Stimulated activated CD8-positive, alpha-beta memory T cell treated with anti-CD3 and anti-CD28 coated beads, Interleukin-15, amount 100 ng/mL, for 24 hours (primary cell): ENCODE data around the gene WDR49.

Experiments used
- DNase-seq: peaks from one replicate; pipeline ENCODE4 v3.0.0-alpha.2; 2020; ENCODE audit warnings: low read depth

WDR49 gene

DNA sequence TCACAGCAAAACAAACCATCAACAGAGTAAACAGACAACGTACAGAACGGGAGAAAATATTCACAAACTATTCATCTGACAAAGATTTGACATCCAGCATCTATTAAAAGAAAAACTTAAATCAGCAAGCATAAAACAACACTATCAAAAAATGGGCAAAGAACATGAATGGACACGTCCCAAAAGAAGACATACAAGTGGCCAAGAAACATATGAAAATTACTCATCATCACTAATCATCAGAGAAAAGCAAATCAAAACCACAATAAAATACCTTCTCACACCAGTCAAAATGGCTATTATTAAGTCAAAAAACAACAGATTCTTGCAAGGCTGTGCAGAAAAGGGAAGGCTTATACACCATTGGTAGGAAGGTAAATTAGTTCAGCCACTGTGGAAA, 166.2 kb downstream of the WDR49 start:
- no peak for DNase-seq

DNA sequence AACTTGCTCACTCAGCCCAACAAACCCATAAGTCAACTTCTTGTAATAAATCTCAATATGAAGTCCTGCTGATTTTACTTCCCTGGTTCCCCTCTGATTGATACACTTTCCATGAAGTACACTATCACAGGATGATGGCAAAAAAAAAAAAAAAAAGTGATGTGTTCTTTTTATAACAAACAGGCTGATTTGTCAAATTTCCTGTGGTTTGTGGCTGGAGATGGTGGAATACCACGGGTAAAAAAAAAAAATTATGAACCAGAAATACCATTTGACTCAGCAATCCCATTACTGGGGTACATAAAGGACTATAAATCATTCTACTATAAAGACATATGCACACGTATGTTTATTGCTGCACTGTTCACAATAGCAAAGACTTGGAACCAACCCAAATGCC, 169.2 kb downstream of the WDR49 start:
- DNase-seq, result no peak

GRCh38 chr3:167483708-167484475, 169.8 kb downstream of the WDR49 start:
- no peak for DNase-seq

DNA sequence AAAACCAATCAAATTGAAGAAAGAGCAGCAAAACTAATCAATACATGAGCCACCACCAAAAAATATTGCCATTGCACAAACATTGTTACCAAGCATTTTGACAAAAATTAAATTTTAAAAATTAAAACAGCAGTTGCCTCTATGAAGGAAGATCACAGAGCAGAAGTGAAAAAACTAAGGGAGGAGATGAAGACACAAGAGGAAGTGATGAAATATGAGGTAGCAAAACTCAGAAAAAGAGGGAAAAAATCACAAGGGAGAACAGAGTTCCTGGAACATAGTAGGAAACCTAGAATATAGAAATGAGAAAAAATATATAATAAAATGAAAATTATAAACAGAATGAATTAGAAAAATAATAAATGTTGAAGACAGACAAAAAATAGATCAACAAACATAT, 172.6 kb downstream of the WDR49 start:
- DNase-seq, result no peak

DNA sequence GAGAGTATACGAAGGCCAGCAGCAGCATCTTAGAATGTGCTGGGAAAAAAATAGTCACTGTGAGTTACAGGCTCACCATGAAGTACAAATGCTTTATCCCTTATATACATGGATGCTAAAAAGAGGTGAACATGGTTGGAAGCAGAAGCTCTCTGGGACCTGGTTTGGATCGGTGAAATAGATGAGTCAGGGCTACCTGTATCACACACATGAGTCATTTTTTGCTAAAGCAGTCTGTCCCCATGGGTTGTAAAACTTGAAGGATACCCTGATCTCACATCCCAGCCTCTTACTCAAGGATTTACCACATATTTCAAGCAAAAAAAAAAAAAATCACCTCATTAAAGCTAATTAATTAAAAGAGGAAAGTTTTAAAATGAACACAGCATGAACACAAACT, 173.0 kb downstream of the WDR49 start:
- DNase-seq, result no peak

- DNase-seq, result no peak
Measured at GRCh38 chr3:167473863-167474262, 179.9 kb downstream of the WDR49 start, which contains the start of gene SERPINI2. Gene SERPINI2 (minus strand): TSS chr3:167474042. CDS start chr3:167471834, 2,208 bp downstream.

GRCh38 chr3:167469381-167469780, 184.4 kb downstream of the WDR49 start:
- no peak for DNase-seq

DNA sequence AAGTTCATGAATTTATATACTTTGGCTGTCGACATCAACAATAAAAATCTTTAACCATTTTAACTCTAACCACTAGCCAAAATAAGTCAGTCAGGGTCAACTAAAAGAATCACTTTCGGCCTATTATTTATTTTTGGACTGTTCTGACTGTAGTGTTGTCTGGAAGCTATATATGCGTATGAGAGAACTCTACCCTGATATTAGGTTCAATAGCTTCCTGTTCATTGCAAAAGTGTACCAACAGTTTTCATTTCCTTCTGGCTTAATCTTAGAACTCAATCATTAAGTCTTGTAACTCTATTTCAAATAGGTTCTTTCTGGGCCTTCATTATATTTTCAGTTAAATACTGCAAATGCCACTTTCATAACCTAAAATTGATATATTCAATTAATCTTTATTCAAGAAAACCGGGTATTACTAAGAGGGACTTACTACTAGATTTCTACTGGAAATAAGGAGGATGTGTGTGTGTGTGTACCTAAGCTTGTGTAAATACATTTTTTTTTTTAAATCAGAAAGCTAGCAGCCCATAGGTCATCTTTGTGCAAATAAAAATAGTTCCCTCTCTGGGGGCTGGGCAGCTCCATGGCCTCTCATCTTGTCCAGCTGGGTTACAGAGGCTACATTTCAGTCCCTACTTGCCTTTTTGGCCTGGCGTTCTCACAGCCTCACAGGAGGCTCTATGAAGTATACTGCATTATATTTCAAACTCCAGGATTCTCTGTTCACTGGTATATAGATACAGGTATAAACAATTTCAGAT, 185.7 kb downstream of the WDR49 start:
- DNase-seq, result no peak

DNA sequence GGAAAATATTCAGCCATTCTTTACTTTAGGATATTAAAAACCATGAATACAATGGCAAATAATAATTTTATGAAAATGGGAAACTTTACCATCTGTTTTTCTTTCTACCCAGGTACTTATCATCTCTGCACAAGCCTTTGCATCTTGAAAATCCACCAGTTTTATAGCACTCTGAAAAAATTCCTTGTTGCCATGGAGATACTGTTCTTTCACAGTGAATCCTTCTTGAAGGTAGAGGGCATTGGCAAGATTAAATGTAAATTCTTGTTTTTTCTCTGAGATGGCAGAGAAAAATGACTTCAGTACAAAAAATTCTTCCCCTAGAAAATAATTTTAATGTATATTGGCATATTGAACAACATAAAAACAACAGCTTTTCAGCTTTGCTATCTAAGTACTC, 186.8 kb downstream of the WDR49 start:
- no peak for DNase-seq

DNA sequence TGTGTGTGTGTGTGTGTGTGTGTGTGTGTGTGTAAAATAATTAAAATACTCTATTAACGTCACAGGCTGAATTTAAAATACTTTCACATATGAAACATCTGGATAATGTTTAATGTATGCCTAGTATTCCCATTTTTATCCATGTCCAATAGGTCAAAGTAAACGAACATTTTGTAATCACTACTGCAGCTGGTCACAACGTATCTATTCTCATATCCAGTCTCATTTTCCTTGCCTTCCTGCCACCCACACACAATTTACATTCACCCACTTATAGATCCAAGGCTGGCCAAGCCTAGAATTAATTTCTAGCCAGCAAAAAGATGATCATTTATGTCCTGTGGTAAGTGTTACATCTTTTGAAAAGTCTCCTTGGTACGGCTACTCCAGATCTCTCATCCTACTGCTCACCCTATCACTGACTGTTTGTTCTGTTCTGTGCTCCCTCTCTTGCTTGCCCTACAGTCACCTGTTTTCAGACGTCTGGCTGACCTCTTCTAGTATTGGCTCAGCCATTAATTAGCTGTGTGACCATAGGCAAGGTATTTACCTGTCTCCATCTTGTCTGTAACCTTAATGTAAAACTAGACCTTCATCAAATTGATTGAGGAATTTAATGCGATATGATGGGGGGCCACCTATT, 197.5 kb downstream of the WDR49 start:
- no peak for DNase-seq

DNA sequence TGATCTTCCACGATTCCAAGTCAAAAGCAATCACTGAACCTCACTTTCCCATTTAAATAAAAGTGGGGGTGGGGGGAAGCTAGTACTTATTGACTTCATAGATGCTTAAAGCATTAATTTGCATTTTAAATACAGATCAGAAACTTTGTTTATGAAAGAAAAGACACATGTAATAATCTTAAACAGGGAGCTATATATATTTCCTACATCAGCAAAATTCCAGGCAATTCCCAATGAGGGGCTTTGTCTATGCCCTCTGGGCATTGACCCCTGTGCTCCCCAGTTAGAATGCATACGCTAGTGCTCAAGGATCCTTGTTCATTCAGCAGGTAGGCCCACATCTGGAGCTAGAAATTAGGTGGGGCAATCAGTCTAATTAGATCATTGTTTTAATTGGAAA, 199.9 kb downstream of the WDR49 start:
- no peak for DNase-seq

- no peak for DNase-seq
Measured at GRCh38 chr3:167451282-167451681, 202.5 kb downstream of the WDR49 start.

DNA sequence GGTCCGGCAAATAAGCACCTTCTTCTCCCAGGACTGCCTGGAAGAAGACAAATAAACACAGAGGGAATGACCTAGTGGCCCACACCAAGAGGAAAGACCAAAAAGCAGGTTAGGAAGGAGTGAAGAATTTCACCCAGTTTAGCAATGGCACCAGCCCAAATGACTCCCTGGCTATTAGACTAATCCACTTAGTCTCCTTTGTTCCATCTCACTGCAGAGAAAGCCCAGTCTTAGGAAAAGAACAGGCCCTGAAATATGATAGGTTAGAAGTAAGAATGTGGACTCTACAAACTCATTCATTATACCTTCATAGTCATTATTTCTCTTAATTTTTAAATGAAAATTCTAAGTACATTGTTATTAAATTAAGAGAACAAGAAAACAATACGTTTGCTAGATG, 203.1 kb downstream of the WDR49 start:
- DNase-seq, result no peak

DNA sequence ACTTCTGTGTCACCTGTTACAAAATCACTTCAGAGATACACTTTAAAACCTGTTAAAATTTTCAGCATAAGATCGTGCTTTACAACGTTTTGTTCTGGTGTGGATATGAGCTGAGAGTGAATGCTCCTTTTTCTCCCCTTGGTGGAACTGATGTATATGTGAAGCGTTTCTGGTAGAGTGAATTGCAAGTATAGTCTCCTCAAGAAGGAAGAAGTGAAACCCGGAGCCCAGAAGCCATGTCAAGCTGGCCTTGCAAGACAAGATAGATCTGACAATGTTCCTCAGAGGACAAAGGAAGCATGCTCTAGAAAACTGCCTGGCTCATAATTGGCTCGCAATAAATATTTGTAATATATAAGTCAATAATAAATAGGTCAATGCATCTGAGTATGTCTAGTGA, 203.5 kb downstream of the WDR49 start:
- no peak for DNase-seq

- DNase-seq, result no peak
Measured at GRCh38 chr3:167445491-167445890, 208.3 kb downstream of the WDR49 start.

GRCh38 chr3:167441256-167441655, 212.5 kb downstream of the WDR49 start:
- DNase-seq, result no peak

- no peak for DNase-seq
Measured at GRCh38 chr3:167437428-167438139, 216.2 kb downstream of the WDR49 start.
